T47D (cell line): ENCODE measurements around the gene KIF2C.
"Not testable (repeated sequence)": the region's sequence is repeated elsewhere in the genome, so short reads cannot be mapped to it uniquely, and the experiment has no call there.

Experiments
- DNase-seq, 2 experiments: peaks; one replicate each; pipeline versions ENCODE4 v3.0.0 to v3.0.0-alpha.2; 2011 to 2012; ENCODE audit warnings: low read depth in 1 of 2, low spot score in 1 of 2
- JUND ChIP-seq: IDR thresholded peaks from 2 replicates; pipeline ENCODE4 v1.6.1; 2012; ENCODE audit warnings: low read depth
- in situ Hi-C: cut with HindIII; loops from 2 replicates; pipeline ENCODE4 v1.10.0; 2016; ENCODE audit warnings: low sequenced_read_pairs, low pct_unique_long_range_greater_than_20kb

Gene KIF2C

DNA sequence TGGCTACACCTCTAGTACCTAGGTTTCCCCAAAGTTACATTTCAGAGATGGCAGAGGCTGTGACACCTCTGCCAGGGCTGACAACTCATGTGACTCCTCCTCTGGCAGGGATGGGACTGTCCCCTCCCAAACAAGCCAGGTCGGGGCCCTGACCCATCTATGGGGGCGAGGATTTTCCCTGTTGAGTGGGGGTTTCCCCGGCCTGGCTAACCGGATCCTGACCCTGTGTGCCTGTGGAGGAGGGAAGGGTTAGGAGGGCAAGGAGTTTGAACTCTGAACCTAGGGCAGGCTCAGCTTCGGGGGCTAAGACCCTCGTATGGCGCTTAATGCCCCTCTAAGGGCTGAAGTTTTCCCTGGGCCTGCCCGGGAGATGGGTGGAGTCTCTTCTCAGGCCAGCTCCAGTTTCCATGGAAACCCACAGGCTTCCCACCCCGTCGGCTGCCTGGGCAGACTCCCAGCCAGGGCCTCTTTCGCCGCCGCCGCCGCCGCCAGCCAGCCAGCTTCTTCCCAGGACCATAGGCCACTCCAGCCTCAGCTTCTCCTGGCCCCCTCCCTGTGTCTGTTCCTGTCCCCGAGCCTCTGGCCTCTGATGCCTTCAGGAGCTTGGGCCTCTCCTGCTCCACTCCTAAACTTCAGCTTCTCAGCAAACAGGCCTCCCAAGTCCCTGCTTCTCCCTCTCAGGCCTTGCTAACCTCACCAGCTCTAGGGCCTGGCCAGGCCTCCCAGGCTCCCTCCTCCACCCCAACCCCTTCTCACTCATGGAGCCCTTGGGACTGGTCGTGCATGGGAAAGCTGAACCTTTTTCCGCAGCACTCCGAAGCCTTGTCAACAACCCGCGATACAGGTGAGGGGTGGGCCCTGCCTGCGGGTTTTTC, 68.7 kb downstream of the KIF2C start, which contains the start of gene BTBD19:
BTBD19 (plus strand) TSS at position 461 of the 875 bp plus-strand sequence; CDS start at position 759, 298 bp downstream.
- no peak for DNase-seq
- TF ChIP-seq JUND: no peak
- in situ Hi-C loops: no loop called here

DNA sequence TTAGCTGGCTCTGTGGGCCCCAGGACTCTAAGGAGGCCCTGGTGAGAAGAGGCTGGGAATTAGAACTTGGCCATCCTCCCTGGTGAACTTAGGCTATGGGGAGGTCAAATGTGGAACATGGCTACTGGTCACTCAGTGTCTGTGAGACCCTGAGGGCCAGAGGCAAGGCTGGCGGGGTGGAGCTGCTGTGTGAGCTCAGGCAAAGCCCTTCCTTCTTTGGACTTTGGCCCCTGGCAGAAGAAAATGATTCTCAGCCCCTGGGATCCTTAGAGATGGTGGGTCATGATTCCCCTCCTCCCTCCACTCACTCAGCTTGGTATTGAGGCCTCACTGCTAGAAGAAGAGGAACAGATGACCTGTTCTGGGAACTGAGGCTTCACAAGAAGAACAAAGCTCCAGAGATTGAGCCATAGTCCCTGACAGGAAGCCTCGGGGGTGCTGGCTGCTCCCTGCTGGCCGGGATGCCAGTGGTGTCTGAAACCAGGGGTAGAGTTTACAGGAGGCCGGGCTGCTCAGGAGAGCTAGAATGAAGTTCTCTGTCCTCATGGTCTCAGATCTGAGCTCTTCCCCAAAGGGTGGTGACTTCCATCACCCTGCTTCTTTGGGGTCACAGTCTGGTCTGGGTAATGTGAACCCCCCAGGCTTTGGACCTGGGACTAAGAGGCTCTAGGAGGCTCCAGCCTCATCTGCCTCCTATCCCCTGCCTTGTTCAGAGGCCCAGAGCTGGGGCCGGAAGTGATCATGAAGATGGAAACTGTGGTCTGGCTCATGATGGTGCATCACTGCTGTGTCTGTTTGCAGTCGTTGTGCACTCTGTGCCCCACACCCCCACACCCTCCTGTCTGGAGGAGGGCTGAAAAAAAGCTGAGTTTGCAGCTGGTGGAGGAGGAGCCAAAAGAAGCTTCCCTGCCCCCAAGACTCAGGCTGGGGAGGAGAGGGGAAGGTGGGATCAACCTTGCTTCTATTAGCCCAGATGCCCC, 69.6 kb downstream of the KIF2C start:
- DNase-seq: no peak
- no peak for TF ChIP-seq JUND
- in situ Hi-C loops: no loop called here

DNA sequence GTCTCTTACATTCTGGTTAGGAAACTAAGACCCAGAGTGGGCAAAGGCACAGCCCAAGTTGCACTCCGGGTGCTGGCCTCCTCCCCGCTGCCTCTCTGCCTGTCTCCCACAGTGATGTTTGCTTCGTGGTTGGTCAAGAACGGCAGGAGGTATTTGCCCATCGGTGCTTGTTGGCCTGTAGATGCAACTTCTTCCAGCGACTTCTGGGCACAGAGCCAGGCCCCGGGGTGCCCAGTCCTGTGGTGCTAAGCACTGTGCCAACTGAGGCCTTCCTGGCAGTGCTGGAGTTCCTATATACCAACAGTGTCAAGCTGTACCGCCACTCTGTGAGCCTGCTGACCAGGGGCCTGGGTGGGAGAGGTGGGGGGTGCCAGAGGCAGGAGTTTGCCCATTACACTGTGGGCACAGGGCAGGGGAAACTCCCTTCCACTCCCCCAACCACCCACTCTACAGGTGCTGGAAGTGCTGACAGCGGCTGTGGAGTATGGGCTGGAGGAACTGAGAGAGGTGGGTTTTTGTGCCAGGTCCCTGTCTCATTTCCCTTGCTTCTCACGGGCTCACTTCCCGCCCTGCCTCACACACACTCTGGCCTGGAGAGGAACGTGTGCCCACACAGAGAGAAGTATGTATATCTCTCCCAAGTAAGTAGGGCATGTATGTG, 70.6 kb downstream of the KIF2C start:
- no peak for TF ChIP-seq JUND
- in situ Hi-C loops: no loop called here
- DNase-seq: peak; percentile 63 to 91

DNA sequence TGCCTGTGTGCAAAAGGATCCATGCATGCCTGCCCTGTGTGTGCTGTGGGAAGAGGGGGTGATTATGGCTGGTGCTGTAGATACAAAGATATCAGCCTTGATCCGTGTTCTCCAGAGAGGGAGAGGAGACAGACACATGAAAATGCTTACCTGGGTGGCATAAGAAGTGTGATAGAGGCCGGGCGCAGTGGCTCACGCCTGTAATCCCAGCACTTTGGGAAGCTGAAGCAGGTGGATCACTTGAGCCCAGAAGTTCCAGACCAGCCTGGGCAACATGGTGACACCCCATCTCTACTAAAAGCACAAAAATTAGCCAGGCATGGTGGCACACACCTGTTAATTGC, 71.1 kb downstream of the KIF2C start:
- DNase-seq, in situ Hi-C loops: not testable (repeated sequence)

DNA sequence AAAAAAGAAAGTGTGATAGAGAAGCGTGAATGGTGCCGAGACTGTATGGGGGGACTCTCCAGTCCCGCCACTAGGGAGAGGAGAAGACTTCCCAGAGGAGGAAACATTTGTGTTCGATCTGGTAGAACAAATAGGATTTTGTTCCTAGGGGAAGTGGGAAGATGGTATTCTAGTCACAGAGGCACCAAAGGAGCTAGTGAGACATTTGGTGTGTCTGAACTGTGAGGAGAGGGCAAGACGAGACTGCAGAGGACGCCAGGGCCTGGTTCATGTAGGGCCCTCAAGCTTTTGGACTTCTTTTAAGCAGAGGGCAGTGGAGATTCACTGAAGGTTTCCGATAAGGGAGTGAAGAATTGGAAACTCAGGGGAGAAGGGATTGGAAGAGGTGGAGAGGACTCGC, 71.6 kb downstream of the KIF2C start:
- DNase-seq: no peak
- in situ Hi-C loops: no loop called here
- no peak for TF ChIP-seq JUND

DNA sequence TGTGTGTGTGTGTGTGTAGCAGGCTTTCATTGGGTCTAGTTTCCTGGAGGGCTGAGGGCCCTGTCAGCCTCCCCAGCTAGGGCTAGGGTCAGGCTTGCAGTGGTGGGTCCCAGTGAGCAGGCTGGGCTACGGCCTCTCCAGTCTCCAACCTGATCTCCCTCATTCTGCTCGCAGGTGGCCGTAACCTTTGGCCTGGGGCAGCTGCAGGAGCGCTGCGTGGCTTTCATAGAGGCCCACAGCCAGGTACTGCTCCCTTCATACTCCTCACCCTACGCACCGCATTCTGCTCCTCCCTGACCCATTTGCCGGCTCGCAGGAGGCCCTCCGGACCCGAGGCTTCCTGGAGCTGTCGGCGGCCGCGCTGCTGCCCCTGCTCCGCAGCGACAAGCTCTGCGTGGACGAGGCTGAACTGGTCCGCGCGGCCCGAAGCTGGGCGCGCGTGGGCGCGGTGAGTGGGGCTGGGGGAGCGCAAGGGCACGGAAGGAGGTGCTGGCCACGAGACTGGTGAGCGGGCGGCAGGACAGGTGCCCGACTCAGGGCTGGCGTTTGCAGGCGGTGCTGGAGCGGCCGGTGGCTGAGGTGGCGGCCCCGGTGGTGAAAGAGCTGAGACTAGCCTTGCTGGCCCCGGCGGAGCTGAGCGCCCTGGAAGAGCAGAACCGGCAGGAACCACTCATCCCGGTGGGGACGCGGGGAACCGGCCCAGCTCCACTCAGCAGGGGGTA, 73.3 kb downstream of the KIF2C start:
- no peak for TF ChIP-seq JUND
- no peak for DNase-seq
- in situ Hi-C loops: no loop called here

DNA sequence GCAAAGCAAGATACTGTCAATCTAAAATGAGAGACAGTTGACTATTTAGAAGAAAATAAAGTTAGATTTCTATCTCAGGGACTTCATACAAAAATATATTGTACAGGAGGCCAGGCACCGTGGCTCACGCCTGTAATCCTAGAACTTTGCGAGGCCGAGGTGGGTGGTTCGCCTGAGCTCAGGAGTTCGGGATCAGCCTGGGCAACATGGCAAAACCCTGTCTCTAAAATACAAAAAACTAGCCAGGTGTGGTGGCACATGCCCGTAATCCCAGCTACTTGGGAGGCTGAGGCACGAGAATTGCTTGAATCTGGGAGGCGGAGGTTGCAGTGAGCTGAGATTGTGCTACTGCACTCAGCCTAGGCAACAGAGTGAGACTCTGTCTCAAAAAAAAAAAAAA, 76.3 kb downstream of the KIF2C start:
- in situ Hi-C loops, DNase-seq: not testable (repeated sequence)

DNA sequence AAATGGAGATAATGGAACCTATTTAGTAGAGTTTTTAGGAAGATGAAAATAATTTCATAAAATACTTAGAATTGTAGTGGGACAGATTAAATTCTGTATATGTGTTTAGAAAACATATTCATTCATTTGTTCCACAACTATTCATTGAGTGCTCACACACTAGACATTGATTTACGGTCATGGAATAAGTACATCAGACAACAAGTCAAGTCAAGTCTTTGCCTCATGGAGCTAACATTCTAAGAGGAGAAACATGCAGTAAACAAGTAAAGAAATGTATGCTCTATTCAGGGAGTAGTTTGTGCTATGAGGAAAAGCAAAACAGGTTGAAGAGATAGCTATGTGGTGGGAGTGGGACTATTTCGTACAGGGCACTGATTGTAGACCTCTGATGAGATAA, 77.7 kb downstream of the KIF2C start:
- in situ Hi-C loops: no loop called here
- TF ChIP-seq JUND: no peak
- DNase-seq: no peak
